Measurements from ENCODE around the gene TLR7.

The TLR7 gene

GRCh38 chrX:12887141-12887540 lies 20.3 kb downstream of the TLR7 start:
- in situ Hi-C loops (cut with MboI; ENCODE audit: low pct_unique_long_range_greater_than_20kb, low sequenced_read_pairs) = no loop called here
- DNase-seq = no peak

GRCh38 chrX:12887767-12888166 lies 20.9 kb downstream of the TLR7 start:
- in situ Hi-C loops (cut with MboI; ENCODE audit: low pct_unique_long_range_greater_than_20kb, low sequenced_read_pairs) = no loop called here
- no peak for DNase-seq

GRCh38 chrX:12890467-12890866 lies 23.6 kb downstream of the TLR7 start:
- in situ Hi-C loops (cut with MboI; ENCODE audit: low pct_unique_long_range_greater_than_20kb, low sequenced_read_pairs) = no loop called here
- DNase-seq = no peak

GRCh38 chrX:12891171-12891570 lies 24.3 kb downstream of the TLR7 start:
- DNase-seq = no peak
- in situ Hi-C loops (cut with MboI; ENCODE audit: low pct_unique_long_range_greater_than_20kb, low sequenced_read_pairs) = no loop called here

- DNase-seq = no peak
- in situ Hi-C loops (cut with MboI; ENCODE audit: low pct_unique_long_range_greater_than_20kb, low sequenced_read_pairs) = no loop called here
Observed at GRCh38 chrX:12891915-12892506, 25.1 kb downstream of the TLR7 start.

GRCh38 chrX:12892716-12893115 lies 25.8 kb downstream of the TLR7 start:
- DNase-seq = no peak
- in situ Hi-C loops (cut with MboI; ENCODE audit: low pct_unique_long_range_greater_than_20kb, low sequenced_read_pairs) = no loop called here

GRCh38 chrX:12894074-12895030 lies 27.5 kb downstream of the TLR7 start:
- in situ Hi-C loops (cut with MboI; ENCODE audit: low pct_unique_long_range_greater_than_20kb, low sequenced_read_pairs) = no loop called here
- DNase-seq = peak; percentile 60

DNA sequence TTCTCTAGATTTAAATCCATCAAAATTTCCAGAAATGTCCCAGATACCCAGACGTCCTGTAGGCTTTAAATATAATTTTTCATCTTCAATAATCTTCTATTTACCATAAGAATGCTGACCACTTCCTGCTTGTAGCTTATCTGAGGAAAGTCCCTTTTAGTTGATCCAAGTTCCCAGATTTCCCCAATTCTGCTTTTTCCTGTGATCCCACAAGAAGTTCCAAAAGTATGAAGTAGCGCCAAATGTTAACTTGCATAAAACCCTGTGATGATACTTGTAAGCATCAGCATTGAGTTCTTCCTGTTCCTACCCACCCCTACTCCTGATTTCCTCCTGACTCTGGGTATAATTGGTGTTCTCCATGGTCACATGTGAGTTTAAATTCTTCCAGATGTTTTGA lies 29.0 kb downstream of the TLR7 start:
- in situ Hi-C loops (cut with MboI; ENCODE audit: low pct_unique_long_range_greater_than_20kb, low sequenced_read_pairs) = no loop called here
- DNase-seq = no peak

- peak; percentile 36 for DNase-seq
- in situ Hi-C loops (cut with MboI; ENCODE audit: low pct_unique_long_range_greater_than_20kb, low sequenced_read_pairs) = no loop called here
Observed at GRCh38 chrX:12896935-12897334, 30.1 kb downstream of the TLR7 start.

DNA sequence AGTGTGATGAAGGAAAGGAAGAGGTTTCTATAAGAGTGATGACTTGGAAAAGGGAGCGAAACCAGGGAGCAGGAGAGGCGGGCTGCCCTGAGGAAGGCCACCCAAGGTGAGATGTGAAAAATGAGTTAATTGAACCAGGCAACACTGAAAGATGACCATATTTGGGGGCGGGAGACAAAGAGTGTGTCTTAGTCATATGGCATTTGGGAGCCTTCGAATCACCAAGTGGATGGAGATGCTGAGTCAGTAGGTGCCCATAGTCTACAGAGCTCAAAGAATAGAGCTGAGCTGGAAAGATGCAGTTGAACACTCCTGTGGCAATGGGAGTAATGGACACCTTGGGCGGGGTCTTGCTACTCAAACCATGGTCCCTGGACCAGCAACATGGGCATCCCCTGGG lies 31.2 kb downstream of the TLR7 start:
- in situ Hi-C loops (cut with MboI; ENCODE audit: low pct_unique_long_range_greater_than_20kb, low sequenced_read_pairs) = no loop called here
- DNase-seq = no peak

GRCh38 chrX:12899506-12899905 lies 32.6 kb downstream of the TLR7 start:
- in situ Hi-C loops (cut with MboI; ENCODE audit: low pct_unique_long_range_greater_than_20kb, low sequenced_read_pairs) = no loop called here
- DNase-seq = no peak

- DNase-seq = peak; percentile 77
- in situ Hi-C loops (cut with MboI; ENCODE audit: low pct_unique_long_range_greater_than_20kb, low sequenced_read_pairs) = loop anchor here (25.0 kb wide), 1 partner anchor 89 kb away; no protein-coding TSS in a partner anchor
Observed at GRCh38 chrX:12901486-12901885, 34.6 kb downstream of the TLR7 start.

GRCh38 chrX:12903646-12904045 lies 36.8 kb downstream of the TLR7 start:
- no peak for DNase-seq
- in situ Hi-C loops (cut with MboI; ENCODE audit: low pct_unique_long_range_greater_than_20kb, low sequenced_read_pairs) = loop anchor here (25.0 kb wide), 1 partner anchor 91 kb away; no protein-coding TSS in a partner anchor

GRCh38 chrX:12906046-12906761 lies 39.3 kb downstream of the TLR7 start, which contains the start of gene TLR8:
Gene TLR8 (plus strand): TSS chrX:12906620. CDS start chrX:12906707, 87 bp downstream.
- DNase-seq = no peak
- in situ Hi-C loops (cut with MboI; ENCODE audit: low pct_unique_long_range_greater_than_20kb, low sequenced_read_pairs) = loop anchor here (25.0 kb wide), 1 partner anchor 94 kb away; no protein-coding TSS in a partner anchor

- in situ Hi-C loops (cut with MboI; ENCODE audit: low pct_unique_long_range_greater_than_20kb, low sequenced_read_pairs) = loop anchor here (25.0 kb wide), 1 partner anchor 98 kb away; no protein-coding TSS in a partner anchor
Observed at GRCh38 chrX:12910423-12911121, 43.7 kb downstream of the TLR7 start.

GRCh38 chrX:12911122-12911470 lies 44.2 kb downstream of the TLR7 start:
- DNase-seq = no peak
- in situ Hi-C loops (cut with MboI; ENCODE audit: low pct_unique_long_range_greater_than_20kb, low sequenced_read_pairs) = loop anchor here (25.0 kb wide), 1 partner anchor 99 kb away; no protein-coding TSS in a partner anchor

More at GRCh38 chrX:12910423-12911121, 43.7 kb downstream of the TLR7 start:
- no peak for DNase-seq

DNA sequence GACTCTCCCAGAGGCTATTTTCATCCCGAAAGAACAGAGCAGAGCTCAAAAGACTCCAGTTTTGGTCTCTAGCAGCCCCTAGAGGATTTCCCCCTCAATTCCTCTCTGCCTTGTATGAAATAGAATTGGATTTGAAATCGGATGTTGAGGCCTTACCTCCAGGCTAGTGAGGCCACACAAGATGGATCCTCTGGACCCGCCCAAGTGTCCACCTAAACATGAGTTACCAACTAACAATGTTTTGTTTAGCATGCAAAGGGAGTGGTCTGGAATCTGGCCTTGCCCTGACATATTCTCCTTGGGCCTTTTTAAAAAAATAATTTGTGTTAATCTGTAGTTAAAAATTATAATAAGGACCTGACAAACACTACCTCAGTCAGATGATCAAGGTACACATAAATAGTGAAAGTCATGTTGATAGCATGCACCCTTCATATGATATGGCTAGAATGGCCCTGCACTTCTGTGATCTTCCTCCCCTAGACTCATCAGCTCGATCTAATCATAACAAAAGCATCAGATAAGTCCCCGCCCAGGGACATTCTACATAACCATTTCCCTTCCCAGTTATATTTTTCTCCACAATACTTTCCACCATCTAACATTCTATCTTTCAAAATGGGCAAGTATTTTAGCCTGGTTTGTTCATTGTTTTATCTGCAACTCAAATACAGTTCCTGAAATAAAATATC lies 46.1 kb downstream of the TLR7 start:
- in situ Hi-C loops (cut with MboI; ENCODE audit: low pct_unique_long_range_greater_than_20kb, low sequenced_read_pairs) = loop anchor here (25.0 kb wide), 1 partner anchor 101 kb away; no protein-coding TSS in a partner anchor
- no peak for DNase-seq

DNA sequence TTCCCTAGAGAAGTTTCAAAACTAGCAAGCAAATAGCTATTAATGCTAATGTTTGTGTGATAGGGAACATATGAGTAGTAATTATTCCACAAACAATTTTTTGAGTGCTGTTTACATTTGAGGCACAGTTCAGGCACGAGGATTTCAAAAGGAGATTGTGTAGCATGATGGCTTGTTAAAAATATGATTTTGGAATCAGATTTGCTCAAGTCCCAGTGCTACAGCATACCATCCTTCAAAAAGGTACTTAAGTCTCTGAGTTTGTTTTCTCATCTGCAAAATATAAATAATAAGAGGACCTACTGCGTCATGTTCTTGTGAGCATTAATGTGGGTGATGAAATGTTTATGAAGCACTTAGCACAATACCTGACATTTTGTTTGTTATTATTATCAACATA lies 50.9 kb downstream of the TLR7 start:
- no peak for DNase-seq
- in situ Hi-C loops (cut with MboI; ENCODE audit: low pct_unique_long_range_greater_than_20kb, low sequenced_read_pairs) = loop anchor here (25.0 kb wide), 1 partner anchor 105 kb away; no protein-coding TSS in a partner anchor
